GM19395 (cell line): ENCODE data around the gene WDTC1.
"Not testable (repeated sequence)": the region's sequence is repeated elsewhere in the genome, so short reads cannot be mapped to it uniquely, and the experiment has no call there.

ENCODE experiments used
- ATAC-seq: cut with Tn5 transposase; IDR thresholded peaks from one replicate; pipeline ENCODE4 v1.9.1; 2021; ENCODE audit warnings: mild to moderate bottlenecking, moderate library complexity; ENCODE audit not compliant: unreplicated experiment

WDTC1 gene, protein sequence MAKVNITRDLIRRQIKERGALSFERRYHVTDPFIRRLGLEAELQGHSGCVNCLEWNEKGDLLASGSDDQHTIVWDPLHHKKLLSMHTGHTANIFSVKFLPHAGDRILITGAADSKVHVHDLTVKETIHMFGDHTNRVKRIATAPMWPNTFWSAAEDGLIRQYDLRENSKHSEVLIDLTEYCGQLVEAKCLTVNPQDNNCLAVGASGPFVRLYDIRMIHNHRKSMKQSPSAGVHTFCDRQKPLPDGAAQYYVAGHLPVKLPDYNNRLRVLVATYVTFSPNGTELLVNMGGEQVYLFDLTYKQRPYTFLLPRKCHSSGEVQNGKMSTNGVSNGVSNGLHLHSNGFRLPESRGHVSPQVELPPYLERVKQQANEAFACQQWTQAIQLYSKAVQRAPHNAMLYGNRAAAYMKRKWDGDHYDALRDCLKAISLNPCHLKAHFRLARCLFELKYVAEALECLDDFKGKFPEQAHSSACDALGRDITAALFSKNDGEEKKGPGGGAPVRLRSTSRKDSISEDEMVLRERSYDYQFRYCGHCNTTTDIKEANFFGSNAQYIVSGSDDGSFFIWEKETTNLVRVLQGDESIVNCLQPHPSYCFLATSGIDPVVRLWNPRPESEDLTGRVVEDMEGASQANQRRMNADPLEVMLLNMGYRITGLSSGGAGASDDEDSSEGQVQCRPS

DNA sequence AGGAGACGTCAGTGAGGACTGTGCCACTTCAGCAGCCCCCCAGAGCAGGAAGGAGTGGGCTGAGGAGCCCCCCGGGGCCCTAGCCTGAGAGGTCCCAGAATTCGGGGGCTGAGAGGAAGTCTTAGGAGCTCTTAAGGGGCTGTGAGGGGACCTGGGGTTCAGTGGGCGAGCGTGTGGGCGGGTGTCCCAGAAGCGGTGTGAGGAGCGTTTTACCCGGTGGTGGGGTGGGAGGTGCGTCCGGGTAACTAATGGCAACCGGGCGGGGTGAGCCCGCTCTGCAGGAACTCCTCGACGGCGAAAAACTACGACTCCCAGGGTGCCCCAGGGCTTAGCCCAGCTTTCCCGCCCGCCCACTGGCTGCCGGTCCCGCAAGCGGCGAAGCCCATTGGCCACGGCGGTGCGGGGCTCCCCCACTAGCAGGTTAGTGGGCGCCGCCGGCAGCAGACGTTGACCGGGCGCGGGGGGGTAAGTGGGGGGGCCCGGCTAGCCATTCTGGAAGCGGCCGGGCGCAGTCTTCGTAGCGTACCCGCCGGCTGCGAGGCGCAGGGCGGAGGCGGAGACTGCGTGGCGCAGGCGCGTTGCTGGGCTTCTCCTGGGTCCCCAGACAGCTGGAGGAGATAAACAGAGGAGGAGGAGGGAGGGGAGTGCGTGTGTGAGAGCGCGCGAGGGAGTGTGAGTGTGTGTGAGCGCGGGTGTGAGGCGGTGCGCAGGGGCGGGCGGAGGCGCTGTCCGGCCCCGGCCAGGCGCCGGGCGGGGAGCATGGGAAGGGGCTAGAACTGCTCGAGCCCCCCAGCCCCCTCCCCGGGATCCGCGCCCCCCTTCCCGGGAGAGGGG, at the start of gene WDTC1:
Gene WDTC1 (plus strand): TSS at position 584 of the 834 bp plus-strand sequence. CDS start 26,423 bp downstream, outside the sequence.
- ATAC-seq, result peak; percentile 83

DNA sequence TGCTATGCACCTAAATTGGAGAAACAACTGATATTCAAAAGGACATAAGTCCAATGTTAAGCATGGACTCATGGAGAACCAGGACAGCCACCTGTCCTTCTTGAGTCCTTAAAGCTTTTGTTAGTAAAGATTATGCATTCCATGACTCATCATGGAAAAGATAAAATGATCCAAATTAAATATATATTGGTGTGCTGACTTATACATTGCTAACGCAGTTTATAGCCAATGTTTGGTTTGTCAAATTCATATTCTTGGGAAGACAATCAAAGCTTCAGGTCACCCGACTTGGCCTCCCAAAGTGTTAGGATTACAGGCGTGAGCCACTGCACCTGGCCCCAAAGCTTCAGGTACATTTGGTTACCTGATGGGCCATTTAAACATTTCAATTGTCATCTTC, 49.8 kb upstream of the WDTC1 start:
- ATAC-seq, result not testable (repeated sequence)

DNA sequence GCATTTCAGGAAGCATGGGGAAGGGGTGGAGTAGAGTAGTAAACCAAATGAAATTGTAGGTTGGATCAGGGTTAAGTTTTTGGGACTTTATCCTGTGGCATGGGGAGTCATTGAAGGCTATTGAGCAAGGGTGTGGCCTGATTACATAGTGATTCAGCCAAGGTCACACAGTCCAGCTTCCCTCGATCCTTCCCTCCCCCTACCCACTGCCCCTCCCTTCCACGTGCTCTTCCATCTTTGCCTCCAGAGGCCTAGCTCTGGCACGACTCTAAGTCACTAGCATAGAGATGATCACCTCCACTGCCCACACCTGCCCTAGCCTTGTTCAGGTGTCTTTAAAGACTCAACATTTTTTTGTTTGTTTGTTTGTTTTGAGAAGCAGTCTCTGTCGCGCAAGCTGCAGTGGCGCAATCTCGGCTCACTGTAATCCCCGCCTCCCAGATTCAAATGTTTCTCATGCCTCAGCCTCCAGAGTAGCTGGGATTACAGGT, 42.3 kb upstream of the WDTC1 start:
- ATAC-seq, result no peak

DNA sequence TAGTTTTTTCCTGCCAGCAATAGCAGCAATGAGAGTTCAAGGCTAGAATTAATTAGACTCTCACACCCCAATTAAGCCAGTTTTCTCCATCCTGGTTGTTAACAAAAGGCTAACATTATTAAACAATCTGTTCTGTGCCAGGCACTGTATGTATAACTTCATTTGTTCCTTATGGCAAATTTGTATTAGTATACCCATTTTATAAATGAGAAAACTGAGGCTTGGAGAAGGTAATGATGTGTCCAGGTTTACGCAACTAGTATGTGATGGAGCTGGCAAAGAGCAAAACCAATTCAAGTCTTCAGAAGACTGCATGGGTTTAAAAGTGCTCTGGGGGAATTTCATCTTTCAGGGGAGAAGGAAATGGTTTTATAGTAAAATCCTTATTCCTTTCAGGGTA, 41.2 kb upstream of the WDTC1 start:
- ATAC-seq, result no peak

DNA sequence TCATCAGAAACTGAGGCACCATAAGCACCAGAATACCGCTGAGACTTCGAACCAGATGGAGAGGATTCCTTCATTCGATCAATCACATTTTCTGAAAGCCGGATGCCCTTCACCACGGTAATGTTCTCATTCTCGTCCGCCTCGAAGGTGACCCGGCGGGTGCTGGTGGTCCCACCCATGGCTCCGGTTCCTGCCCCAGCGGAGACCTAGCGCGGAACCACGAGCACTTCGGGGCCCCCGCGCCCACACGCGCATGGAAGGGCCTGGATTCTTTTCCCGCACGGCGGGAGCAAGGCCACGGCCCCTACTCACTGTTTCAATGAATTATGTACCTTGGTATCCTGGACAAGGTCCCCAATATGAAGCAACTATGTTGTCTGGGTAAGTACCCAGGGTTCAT, 33.1 kb upstream of the WDTC1 start:
- no peak for ATAC-seq

DNA sequence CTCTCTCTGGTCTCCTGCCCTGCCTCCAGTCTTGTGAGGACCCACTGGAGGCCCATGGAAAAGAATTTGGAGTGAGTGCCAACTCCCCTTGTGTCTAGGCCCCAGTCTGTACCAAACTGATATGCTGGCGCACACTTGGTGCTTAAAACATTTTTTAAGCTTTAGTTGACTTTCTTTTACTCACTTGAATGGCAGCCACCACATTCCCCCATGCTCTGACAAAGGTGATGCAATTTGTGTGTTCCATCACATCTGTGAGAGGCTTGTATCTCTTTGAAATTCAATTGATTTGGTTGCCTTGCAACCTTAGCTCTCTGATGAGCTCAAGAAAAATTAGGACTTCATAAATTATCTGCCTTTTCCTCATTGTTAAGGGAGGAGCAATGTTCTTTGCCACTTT, 30.5 kb upstream of the WDTC1 start:
- no peak for ATAC-seq

DNA sequence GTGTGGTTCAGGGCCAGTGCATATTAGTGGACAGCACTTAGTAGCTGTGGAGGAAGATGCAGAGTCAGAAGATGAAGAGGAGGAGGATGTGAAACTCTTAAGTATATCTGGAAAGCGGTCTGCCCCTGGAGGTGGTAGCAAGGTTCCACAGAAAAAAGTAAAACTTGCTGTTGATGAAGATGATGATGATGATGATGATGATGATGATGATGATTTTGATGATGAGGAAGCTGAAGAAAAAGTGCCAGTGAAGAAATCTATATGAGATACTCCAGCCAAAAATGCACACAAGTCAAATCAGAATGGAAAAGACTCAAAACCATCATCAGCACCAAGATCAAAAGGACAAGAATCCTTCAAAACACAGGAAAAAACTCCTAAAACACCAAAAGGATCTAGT, 27.2 kb upstream of the WDTC1 start:
- not testable (repeated sequence) for ATAC-seq

DNA sequence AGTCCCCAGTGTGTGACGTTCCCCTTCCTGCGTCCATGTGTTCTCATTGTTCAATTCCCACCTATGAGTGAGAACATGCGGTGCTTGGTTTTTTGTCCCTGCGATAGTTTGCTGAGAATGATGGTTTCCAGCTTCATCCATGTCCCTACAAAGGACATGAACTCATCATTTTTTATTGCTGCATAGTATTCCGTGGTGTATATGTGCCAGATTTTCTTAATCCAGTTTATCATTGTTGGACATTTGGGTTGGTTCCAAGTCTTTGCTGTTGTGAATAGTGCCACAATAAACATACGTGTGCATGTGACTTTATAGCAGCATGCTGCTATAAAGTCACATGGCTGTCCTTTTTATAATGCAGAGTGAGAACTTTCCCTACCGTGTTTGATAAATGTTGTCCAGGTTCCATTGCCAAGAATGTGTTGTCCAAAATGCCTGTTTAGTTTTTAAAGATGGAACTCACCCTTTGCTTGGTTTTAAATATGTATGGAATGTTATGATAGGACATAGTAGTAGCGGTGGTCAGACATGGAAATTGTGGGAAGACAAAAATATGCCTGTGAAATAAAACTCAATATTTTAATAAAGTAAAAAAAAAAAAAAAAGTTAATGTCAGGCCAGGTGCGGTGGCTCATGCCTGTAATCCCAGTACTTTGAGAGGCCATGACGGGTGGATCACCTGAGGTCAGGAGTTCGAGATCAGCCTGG, 26.1 kb upstream of the WDTC1 start:
- not testable (repeated sequence) for ATAC-seq

DNA sequence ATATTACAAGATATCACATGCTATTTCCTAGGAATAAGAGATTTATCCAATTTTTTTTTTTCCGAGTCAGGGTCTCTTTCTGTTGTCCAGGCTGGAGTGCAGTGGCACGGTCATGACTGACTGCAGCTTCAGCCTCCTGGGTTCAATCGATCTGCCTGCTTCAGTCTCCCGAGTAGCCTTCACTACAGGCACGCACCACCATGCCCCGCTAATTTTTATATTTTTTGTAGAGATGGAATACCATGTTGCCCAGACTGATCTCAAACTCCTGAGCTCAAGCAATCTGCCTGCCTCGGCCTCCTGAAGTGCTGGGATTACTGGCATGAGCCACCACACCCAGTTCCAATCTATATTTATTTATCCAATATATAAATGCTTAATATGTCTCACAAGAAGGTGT, 18.0 kb upstream of the WDTC1 start:
- ATAC-seq, result no peak

DNA sequence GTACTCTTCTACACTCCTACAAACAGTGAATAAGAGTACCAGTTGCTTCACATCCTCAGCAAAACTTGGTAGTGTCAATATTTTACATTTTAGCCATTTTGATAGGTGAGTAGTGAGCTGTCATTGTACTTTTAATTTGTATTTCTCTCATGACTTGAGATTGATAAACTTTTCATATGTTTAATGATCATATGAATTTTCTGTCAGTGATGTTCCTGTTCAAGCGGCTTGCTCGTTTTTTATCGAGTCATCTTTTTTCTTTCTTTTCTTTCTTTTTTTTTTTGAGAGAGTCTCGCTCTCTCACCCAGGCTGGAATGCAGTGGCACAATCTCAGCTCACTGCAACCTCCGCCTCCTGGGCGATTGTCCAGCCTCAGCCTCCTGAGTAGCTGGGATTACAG, 17.0 kb upstream of the WDTC1 start:
- no peak for ATAC-seq

DNA sequence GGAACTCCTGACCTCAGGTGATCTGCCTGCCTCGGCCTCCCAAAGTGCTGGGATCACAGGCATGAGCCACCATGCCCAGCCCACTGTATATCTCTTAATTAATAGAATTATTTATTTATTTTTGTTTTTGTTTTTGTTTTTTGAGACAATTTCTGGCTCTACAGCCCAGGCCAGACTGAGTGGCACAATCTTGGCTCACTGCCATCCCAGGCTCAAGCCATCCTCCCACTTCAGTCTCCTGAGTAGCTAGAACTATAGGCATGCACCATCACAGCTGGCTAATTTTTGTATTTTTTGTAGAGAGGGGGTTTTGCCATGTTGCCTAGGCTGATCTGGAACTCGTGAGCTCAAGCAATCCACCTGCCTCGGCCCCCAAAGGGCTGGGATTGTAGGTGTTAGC, 15.7 kb upstream of the WDTC1 start:
- no peak for ATAC-seq

DNA sequence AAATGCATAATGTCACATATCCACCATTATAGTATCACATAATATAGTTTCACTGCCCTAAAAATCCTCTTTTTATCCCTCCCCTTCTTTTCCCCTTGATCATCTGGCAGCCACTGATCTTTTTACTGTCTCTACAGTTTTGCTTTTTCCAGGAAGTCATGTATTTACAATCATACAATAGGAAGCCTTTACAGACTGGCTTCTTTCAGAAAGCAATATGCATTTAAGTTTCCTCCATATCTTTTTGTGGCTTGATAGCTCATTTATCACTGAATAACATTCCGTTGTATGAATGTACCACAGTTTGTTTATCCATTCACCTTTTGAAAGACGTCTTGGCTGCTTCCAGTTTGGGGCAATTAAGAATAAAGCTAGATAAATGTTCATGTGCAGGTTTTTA, 14.3 kb upstream of the WDTC1 start:
- no peak for ATAC-seq

DNA sequence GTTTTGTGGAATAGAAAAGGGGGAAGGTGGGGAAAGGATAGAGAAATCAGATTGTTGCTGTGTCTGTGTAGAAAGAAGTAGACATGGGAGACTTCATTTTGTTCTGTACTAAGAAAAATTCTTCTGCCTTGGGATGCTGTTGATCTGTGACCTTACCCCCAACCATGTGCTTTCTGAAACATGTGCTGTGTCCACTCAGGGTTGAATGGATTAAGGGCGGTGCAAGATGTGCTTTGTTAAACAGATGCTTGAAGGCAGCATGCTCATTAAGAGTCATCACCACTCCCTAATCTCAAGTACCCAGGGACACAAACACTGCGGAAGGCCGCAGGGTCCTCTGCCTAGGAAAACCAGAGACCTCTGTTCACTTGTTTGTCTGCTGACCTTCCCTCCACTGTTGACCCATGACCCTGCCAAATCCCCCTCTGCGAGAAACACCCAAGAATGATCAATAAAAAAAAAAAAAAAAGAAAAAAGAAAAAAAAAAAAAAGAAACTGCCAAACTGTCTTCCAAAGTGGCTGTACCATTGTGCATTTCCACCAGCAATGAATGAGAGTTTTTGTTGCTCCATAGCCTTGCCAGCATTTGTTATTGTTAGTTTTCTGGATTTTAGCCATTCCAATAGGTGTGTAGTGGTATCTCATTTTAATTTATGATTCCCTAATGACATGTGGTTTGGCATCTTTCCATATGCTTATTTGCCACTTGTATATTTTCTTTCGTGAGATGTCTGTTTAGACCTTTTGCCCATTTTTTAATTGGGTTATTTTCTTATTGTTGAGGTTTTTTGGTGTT, 13.5 kb upstream of the WDTC1 start:
- not testable (repeated sequence) for ATAC-seq

DNA sequence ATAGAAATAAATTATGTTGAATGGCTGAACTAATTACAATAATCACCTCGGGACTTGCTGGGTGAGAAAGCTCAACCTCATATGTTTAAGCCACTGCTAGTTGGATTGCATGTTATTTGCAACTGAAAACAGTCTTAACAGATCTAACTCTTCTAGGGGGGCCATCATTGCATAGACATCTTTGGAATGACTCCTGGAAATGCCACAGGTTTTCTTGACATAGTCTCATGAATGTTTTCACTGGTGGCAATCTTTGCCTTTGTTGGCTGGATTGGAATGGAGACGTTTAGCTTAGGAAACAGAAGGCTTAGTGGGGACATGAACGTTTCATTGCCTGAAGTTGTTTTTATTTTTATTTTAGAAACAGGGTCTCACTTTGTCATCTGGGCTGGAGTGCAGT, 8.8 kb upstream of the WDTC1 start:
- no peak for ATAC-seq

DNA sequence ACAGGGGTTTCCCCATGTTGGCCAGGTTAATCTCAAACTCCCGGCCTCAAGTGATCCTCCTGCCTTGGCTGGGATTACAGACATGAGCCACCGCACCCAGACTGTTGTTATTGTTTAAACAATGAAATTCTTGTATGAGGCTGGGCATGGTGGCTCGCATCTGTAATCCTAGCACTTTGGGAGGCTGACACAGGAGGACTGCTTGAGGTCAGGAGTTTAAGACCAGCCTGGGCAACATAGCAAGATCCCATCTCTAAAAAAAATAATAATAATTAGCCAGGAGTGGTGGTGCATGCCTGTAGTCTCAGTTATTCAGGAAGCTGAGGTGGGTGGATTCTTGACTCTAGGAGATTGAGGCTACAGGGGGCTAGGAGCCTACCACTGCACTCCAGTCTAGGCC, 6.7 kb upstream of the WDTC1 start:
- ATAC-seq, result no peak

DNA sequence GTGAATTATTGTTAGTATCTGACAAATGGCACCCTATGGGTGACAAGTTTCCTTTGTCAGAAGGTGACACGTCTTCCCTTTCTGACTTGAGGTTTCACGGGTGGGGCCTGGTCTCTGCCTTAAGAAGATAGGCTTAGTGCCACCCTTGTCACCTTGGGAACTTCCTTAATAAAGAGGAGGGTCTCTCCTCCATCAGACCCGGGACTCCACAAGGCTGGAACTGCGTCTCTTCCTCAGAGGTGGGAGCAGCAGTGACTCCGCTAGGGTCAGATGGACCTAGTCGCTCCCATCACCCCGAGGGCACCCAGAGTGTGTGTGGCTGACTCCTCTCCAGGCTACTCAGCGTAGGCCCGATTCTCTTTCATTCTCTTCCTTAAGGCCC, 774 bp upstream of the WDTC1 start:
- ATAC-seq, result peak; percentile 2

DNA sequence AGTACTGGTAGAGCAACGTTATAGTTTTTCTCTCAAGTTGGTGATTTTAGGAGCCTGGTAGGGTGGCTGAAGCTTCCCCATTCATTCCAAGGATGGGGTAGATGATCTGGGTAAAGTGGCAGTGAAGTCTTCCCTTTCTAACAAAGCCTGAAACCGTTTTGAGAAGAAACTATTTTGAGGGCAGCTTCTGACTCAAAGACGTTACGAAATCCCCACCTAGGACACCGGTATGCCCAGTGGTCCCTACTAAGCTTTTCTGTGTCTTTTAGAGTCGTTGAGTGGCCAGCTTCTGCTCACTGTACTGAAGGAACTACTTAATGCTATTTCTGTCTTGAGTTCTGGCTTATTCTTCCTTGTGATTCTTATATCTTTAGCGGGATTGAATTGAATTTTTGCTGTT, 1.4 kb downstream of the WDTC1 start:
- no peak for ATAC-seq

DNA sequence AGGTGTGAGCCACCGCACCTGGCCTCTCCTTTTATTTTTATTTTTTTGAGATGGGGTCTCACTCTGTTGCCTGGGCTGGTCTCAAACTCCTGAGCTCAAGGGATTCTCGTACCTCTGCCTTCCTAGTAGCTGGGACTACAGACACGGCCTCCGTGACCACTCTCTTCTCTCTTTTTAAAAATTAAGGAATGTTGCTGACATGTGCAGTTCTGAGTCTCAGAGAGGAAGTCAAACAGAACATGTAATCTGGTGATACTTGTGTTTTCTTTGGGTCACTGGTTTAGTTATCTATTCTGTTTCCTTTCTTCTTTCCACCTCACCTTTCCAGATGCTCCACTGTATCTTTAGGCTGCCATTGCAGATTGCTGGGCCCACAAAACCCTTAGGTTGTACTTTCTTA, 2.7 kb downstream of the WDTC1 start:
- no peak for ATAC-seq

DNA sequence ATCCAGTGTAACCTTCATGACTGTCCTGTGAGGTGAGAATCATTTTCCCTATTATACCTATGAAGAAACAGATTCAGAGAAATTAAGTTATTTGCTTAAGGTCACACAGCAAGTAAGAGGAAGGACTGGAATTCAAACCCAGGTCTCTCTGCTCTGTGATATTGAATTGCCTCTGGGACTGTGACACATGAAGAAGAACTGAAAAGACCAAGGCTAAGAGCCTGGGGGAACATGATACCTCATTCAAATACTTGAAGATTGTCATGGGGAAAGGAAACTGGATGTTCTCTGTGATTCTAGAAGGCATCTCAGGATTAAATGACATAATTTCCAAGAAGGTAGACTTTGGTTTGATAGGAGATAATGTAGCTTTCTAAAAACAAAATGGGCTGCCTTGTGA, 3.6 kb downstream of the WDTC1 start:
- no peak for ATAC-seq

DNA sequence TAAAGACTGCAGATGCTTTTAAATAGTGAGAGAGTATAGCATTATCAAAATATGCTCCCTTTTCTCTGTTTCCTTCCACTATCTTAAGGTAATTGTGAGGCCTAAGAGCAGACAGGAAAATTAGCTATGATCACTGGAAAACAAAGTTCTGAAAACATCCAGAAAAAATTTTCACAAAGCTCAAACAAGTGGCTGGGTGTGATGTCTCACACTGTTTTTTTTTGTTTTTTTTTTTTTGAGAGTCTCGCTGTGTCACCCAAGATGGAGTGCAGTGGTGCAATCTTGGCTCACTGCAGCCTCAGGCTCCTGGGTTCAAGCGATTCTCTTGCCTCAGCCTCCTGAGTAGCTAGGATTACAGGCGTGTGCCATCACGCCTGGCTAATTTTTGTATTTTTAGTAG, 7.2 kb downstream of the WDTC1 start:
- ATAC-seq, result no peak
